SH-SY5Y (cell line): ENCODE results near the gene NOTCH3.

ENCODE experiments used
- GATA2 ChIP-seq: IDR thresholded peaks from 2 replicates; pipeline ENCODE4 v1.6.1; 2011; ENCODE audit warnings: mild to moderate bottlenecking, low read depth, low read length
- GATA3 ChIP-seq: IDR thresholded peaks from 2 replicates; pipeline ENCODE4 v1.6.1; 2011; ENCODE audit warnings: low read depth, mild to moderate bottlenecking, low read length, moderate library complexity

DNA sequence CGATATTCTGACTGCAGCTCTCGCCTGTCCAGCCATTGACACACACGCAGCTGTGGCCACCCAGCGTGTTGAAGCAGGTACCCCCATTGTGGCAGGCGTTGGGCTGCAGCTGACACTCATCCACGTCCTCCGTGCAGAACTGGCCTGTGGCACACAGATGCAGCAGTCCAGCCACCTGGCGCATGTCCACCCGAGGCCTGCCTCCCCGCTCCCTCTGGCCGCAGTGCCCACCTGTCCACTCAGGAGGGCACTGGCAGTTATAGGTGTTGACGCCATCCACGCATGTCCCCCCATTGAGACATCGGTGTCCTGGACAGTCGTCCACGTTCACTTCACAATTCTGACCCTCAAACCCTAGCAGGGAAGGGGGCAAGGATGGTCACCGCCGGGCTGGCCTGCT lies 9.3 kb downstream of the NOTCH3 start:
- no peak for TF ChIP-seq GATA3
- no peak for TF ChIP-seq GATA2
